Muscle of arm (tissue), 12 donors: ENCODE results near the gene ZNF618. TPM values are rescaled to one million over a fixed set of nuclear protein-coding genes. Genes with fewer than 3 reads are reported as not detected.
A peak's percentile ranks its signal among the peaks of the same experiment; 100 is the strongest.

Experiments used
- DNase-seq: peaks from one replicate; pipeline ENCODE4 v3.0.0-alpha.2; 2013
- polyA plus RNA-seq, 12 donors: library from polyadenylated mRNA; unstranded; fragments of 120-200 nt; gene quantifications; one replicate each; pipeline ENCODE4 v1.2.1, GENCODE V29; 2013; ENCODE audit not compliant: insufficient read length in 12 of 12

The ZNF618 gene
- polyA plus RNA-seq, 12 donors: 11.6 to 22.5 (median 14.9) TPM; not detected in 1

DNA sequence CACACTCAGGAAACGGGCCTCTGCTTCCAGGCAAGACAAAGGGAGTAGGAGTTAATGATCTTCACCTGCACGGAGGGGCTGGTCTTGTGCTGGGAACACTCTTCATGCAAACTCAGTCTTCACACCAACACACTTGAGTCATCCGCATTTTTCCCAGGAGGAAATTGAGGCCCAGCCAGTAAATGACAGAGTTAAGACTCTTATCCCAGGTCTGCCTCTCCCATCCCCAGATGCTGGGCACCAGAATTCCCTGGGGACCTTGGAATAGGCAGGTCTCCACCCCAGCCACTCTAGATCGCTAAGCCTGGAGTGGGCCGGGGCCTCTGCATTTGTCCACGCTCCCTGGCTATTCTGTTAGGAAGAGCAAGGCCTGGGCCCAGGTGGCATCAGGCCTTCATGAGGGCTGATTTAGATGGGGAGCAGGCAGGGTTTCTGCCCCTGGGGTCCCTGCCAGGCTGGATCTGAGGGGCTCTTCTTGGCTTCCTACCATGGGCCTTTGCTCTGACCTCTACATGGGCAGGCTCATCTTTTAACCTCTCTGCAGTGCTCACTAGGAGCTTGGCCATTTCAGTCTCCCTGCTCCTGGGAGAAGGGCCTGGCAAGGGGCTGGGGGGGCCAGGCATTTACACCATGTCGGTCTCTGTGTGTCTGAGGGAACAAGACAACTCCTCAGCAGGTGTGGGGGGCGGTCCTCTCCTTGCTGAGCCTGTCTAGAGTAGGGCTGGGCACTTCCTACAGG, 124.7 kb downstream of the ZNF618 start:
- DNase-seq: no peak

DNA sequence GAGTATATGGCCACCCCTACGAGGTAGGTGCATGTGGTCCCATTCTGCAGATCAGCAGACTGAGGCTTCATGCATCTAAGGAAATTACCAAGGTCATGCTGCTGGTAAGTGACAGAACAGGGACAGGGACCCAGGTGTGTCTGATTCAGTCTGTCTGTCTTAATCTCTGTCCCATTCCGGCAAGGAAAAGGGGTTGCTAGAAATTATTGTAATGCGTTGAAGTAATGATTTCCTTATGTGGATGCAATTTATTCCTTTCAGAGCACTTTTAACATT, 125.2 kb downstream of the ZNF618 start:
- no peak for DNase-seq

DNA sequence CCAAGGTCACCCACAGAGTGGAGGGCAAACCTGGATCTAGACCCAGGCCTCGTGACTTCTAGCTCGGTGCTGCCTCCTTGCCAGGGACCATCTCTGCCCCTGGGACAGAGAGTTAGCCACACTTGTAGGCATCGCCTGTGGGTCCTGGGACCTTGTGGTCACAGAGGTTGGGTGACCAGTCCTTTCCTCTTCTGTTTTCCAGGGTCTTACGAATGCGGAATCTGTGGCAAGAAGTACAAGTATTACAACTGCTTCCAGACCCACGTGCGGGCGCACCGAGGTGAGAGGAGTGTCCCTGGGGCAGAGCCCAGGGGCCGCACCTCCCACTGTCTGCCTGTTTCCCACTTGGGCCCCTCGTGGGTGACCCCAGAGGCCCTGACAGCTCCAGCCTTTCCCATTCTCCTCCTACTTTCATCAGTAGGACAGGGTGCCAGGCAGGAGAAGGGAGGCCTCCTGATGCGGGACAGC, 125.7 kb downstream of the ZNF618 start:
- no peak for DNase-seq

DNA sequence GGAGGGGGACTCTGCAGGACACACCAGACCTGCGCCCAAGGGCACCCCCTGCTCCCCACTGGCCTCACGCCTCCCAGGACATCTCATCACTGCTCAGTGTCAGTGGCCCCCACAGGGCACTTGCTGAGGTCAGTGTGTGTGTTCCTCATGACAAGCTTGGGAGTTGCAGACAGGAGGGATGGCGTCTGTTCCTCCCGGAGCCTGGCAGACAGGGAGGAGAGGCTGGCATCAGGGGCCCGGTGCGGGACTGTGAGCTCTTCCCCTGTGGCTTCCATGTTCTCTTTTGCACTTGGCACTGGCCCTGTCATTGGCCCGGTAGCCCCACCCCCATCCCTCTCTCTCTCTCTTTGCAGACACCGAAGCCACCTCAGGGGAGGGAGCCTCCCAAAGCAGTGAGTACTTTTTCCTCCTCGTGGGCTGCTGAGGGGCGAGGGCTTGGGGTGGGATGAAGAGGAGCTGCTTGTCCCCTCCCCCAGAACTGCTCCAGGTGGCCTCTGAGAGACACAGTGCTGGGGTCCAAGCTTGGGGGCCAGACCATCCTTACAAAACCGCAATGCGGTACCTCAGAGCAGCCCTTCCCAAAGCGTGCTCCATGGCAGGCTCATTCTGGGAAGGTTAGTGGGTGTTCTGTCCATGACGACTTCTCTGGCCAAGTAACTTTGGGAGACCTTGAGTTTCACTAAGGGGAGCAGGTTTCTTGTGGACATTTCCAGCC, 126.3 kb downstream of the ZNF618 start:
- DNase-seq: no peak

DNA sequence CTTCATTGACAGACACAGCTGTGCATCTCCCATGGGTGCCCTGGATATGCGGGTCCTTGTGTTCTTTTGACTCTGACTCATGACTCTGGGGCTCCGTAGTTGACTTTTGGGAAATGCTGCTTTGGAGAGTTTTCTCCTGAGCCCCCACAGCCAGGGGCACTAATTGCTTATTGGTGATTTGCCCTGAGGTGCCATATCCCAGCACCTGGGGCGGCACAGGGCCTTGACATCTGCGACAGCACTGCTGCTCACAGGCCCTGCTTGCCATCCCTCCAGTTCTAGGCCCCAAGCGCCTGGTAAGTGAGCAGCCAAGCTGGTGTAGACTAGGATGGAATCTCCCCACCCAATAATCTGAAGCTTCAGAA, 126.9 kb downstream of the ZNF618 start:
- no peak for DNase-seq

DNA sequence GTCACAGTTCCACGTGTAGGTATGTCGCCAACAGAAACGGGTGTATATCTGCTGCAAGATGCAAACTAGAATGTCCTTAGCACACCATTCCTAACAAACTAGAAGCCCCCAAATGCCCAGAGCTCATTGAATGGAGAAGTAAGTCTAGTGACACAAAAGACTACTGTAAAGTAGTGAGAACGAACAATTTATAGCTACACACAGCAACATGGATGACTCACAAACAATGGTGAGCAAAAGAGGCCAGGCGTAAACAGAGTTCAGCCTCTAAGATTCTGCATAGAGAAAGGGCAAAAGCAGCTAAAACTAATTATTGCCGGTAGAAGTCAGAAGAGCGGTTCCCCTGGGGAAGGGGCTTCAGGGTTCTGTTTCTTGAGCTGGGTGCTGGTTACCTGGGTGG, 127.2 kb downstream of the ZNF618 start:
- no peak for DNase-seq

DNA sequence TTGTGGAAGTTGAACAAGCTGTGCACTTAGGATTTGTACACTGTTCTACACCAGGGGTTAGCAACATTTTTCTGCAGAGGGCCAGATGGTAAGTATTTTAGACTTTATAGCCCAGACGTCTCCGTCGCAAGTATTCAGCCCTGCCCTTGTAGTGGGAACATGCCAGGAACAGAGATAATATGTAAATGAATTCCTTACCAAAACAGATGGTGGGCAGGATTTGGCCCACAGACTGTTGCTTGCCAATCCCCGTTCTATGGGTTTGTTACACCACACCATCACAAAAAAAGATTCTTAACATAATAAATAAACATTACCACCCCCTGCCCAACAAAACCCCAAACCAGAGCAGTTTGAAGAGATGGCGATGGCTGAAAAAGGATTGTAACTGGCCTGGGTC, 127.6 kb downstream of the ZNF618 start:
- DNase-seq: no peak

DNA sequence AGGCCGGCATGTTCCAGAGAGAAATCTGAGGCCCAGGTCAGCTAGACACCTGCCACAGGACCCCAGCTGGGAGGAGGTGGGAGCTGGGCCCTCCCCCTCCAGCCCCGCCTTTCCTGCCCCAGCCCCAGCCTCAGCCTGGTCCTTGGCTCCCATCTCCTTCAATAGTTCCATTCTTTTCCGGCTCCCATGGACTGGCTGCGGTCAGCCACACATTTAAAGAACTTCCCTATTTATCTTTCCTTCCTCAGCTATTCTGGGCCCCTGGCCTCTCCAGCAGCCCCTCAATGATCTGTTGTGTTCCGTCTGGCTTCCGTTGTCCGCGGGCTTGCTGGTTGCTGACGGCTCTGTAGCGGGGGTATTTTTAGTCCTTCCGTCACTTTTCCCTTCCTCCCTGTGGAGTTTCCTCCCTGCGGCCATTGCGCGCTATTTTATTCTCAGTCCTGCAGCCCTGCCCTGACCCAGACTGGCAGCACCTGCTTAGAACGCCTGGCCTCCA, 128.2 kb downstream of the ZNF618 start:
- peak; percentile 61 for DNase-seq

DNA sequence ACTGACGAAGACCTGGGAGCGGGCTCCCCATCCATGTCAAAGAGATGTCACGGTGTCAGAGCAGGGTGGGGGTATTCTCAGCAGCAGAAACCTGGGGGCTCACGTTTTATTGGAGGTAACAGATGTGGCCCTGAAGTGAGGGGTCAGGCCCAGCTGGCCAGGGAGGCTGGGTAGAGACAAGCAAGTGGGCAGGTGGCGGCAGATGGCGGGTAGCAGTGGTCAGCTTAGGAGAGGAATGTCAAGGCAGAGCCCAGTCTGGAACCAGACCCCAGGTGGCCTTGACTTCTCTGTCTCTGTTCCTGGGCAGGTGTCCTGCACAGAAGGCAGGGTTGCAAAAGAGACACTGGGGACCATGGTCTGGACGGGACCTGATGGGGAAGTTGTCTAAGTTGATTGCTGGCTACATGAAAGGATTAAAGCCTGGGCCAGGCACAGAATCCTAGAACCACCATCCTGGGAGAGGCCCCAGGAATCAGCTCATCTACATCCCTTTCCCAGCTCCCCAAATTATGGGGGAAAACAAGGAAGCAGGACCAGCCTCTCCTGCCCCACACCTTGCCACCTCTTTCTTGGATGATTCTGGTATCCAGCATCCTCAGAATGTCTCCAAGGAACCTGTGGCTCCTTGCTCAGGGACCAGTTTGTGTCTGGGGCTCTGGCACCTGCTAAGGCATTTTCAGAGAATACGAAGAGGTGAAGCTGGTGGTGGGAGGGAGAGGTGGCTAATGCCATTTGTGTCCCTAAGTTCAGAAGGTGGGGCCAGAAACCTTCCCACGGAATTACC, 129.5 kb downstream of the ZNF618 start:
- DNase-seq: no peak

DNA sequence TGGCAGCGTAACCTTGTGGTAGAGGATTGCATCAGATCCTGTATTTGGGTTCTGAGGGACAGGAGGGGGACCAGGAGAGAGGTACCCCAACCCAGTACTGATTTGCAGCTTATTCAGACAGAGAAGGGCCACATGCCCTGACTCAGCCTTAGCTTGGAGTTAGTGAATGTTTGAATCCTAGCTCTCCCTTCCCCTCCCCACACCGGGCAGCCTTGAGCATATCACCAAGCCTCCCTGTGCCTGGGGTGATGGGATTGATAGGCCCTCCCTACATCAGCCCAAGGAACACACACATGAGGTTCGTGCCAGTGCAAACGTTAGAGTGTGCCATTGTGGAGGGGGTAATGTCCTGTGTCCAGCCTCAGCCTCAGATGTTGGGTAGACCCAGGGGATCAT, 130.0 kb downstream of the ZNF618 start:
- no peak for DNase-seq

DNA sequence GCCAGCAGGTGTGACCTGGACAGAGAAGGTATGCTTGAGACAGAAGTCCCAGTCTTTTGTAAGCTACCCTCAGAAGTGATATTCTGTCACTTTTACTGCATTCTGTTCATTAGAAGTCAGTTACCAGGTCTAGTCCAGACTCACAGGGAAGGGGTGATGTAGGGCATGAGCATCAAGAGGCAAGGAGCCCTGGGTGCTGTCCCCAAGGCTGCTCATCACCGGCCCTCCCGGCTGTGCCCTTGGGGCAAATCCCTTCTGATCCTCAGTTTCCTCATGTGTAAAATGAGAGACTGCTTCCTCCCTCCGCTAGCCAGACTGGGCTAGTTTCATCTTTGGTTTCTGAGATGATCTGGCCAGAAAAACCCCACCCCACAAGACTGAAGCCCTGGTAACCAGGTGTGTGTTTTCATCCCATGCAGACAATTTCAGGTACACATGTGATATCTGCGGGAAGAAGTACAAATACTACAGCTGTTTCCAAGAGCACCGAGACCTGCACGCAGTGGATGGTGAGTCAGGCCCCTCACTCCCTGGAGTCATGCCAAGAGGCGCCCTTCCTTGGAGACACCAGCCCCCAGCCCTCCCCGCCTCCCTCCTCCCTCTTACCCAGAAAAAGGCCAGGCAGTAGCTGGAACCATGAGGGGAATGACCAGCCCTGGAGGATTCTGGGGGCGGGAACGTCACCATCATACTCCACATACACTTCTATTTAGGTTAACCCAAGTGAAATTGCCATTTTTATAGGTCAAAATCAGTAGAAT, 131.0 kb downstream of the ZNF618 start:
- DNase-seq: no peak

DNA sequence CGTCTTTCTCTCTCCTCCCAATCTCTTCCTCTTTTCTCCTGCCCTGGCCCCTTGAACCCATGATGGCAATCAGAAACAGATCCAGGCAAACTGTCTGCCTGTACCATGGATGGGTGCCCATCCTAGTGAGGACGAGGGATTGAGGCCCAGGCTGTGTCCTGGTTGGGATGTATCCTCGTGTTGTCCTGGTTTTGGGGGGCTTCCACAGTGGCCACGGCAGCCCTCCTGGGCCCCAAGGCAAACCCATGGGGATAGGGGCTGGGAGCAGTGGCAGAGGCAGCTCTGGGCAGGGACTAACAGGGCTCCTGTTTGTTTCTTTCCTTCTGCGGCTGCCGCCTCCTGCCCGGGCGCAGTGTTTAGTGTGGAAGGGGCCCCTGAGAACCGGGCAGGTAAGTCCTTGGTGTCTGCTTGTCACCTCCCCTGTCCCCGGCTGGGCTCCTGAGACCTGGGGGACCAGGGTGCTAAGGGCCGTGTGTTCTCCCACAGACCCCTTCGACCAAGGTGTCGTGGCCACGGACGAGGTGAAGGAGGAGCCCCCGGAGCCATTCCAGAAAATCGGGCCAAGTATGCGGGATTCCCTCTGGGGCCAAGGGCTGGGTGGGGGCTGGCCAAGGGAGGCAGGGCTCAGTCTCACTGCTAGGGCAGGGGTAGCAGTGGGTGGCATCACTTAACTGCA, 132.0 kb downstream of the ZNF618 start:
- DNase-seq: no peak

DNA sequence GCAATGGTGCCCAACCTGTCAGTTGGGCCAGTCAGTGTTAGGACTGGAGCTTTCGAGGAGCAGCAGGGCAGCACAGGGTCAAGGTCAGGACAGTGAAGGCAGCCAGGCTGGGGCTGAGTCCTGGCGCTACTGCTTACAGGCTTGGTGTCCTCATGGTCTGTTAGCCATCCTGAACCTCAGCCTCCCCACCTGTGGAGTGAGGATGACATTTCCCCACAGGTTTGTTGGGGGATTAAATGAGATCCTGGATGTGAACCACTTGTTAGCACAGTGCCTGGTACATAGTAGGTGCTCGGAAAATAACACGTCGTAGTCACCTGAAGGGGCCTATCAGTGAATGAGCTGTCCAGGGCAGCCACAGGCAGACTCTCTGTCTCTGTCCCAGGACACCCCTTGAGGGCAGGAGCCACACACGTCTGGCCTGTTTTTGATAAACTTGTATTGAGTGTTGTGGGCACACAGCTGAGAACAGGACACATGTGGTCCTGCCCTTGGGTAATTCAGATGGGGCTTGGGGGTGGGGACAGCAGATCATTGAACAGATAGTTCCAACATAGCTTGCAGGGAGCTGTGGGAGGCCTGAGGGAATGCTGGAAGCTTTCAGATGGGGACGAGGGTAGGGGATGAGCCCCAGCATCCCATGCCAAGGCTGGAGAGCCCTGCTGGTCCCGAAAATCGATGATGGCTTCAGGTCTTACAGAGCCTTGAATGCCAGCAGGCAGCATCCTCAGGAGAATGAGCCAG, 132.7 kb downstream of the ZNF618 start:
- no peak for DNase-seq

DNA sequence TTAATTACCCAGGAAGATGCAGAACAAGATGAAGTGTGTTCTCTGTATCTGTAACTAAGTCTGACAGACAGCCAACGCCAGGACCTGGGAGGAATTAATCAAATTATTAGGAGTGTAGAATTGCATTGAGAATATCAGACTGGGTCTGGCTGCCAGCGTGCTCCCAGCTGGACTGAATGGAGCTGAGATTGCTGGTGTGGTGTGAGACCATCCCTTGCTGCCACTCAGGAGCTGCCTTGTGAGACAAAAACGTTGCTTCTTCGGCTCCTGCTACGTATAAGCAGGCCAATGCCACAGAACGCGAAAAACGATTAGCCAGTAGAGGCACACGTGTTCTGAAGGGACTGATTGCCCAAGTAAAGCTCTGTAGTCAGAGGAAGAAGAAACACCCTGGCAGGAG, 135.2 kb downstream of the ZNF618 start:
- no peak for DNase-seq

DNA sequence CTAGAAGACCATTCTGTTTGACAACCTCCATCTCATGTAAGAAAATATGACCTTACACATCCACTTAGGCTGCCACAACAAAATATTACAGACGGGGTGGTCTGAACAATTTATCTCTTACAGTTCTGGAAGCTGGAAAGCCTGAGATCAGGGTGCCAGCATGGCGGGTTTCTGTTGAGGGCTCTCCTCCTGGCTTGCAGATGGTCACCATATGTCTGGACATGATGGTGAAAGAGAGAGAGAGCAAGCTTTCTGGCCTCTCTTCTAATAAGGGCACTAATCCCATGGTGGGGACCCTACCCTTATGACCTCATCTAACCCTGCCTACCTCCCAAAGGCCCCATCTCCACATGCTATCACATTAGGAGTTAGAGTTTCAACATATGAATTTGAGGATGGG, 136.0 kb downstream of the ZNF618 start:
- DNase-seq: no peak

DNA sequence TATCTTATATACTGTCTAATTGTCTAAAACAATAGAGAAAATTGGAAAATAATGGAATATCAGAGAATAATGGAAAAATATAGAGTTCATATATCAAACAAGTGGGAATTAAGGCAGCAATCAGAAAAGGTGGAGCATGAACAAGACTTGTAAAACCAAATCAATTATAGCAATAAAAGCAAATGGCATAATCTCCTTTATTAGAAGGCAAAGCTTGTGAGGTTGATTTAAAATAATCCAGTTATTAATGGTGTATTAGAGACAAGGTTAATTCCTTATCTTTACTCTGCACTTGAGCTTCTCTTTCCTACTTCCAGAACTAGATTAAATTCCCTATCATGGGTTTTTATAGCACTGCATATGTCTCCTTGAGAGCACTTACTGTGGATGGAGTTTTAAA, 137.9 kb downstream of the ZNF618 start:
- no peak for DNase-seq

DNA sequence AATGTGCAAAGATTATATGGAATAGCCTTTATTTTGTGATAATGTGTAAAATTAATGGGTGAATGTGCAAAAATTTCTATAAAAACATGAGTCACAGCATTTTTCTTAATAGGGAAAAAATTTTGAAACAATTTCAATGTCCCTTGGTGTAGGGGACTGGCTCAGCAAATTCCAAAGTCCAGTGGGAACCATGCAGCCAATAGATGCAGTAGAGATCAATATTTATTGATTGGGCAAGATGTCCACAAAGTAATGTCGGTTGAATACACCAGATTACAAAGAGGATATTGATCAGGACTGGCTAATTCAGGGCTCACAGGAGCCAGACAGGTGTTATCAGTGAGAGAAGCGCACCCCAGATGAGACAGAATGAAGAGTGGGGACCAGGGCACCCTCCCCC, 139.5 kb downstream of the ZNF618 start:
- no peak for DNase-seq

DNA sequence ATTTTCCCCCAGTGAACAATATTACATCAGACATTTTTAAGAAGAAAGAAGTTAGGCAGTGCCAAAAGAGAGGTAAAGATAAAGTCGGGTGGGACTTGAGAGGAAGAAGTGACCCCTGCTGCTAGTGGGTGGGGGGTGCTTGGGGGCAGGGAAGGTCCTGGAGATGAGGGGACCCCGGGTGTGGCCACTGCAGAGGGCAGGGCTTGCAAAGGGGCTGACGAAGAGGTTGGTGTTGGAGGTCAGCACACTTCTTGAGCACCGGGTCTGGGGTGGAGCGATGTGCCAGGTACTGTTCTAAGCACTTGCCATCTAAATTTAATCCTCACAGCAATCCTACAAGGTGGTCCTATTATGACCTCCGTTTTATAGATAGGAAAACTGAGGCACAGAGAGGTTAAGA, 140.0 kb downstream of the ZNF618 start:
- DNase-seq: no peak

DNA sequence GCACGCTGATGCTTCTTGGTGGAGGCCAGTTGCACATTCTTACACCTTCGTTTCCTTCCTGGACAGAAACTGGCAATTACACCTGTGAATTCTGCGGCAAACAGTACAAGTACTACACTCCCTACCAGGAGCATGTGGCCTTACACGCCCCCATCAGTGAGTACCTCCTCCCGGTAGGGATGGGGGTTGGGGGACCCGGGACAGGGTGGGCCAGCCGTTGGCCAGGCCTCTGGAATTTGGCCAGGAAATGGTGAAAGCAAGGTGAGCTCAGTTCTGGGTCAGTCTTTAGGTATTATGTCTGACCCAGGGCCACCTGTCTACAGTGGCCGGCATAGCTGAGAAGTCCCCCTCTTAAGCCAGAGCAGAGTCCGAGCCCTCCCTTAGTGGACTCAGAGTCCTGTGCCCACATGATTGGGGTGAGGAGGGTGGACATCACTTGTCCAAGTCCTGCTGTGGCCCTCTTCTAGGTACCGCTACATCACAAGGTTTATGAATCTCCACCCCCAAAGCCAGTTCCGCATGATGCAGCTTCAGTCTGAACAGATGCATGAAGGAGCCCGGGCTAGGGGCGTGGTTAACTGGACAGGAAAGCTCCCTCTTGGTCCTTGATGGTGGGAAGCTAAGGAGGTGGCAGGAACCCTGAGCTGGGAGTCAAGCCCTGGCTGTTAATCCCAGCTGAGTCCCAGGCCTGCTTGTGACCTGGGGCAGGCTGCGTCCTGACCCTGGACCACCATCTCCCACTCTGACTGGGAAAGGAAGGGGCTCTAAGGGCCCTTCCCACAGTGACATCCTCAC, 140.7 kb downstream of the ZNF618 start:
- no peak for DNase-seq
